Loucy (cell line): ENCODE results near the gene CHRNA9.

Experiments used
- H2AFZ ChIP-seq: fragments of 200-600 bp; sonication (generic); 2 replicates; pipeline ENCODE4 v1.6.0; 2016; ENCODE audit warnings: antibody characterized with exemption, mild to moderate bottlenecking, low read length, moderate library complexity
- H3F3A ChIP-seq: fragments of 200-600 bp; 2 replicates; pipeline ENCODE4 v1.6.0; 2016; ENCODE audit warnings: antibody characterized with exemption, low read depth, mild to moderate bottlenecking
- H3K27me3 ChIP-seq: fragments of 200-600 bp; sonication (generic); 2 replicates; pipeline ENCODE4 v1.6.1; 2014; ENCODE audit warnings: low read length, mild to moderate bottlenecking; ENCODE audit not compliant: insufficient read depth, poor library complexity, severe bottlenecking
- H3K36me3 ChIP-seq: fragments of 200-600 bp; sonication (generic); 2 replicates; pipeline ENCODE4 v1.6.1; 2016; ENCODE audit warnings: low read length; ENCODE audit not compliant: insufficient read depth
- H3K4me1 ChIP-seq: fragments of 200-600 bp; sonication (generic); 2 replicates; pipeline ENCODE4 v1.5.1; 2014; ENCODE audit warnings: low read length, mild to moderate bottlenecking; ENCODE audit not compliant: insufficient read depth, poor library complexity, severe bottlenecking
- H3K4me2 ChIP-seq: fragments of 200-600 bp; sonication (generic); 2 replicates; pipeline ENCODE4 v1.6.0; 2014; ENCODE audit warnings: antibody characterized with exemption, low read length, low read depth, mild to moderate bottlenecking; ENCODE audit not compliant: poor library complexity, severe bottlenecking
- H3K4me3 ChIP-seq: fragments of 200-600 bp; sonication (generic); 2 replicates; pipeline ENCODE4 v1.5.1; 2014; ENCODE audit warnings: low read length, mild to moderate bottlenecking, mixed read lengths; ENCODE audit not compliant: poor library complexity, severe bottlenecking
- H3K79me2 ChIP-seq: fragments of 200-600 bp; sonication (generic); 2 replicates; pipeline ENCODE4 v1.6.1; 2014; ENCODE audit warnings: low read length; ENCODE audit not compliant: insufficient read depth
- H3K9ac ChIP-seq: fragments of 200-600 bp; sonication (generic); 2 replicates; pipeline ENCODE4 v1.6.0; 2014; ENCODE audit warnings: mild to moderate bottlenecking, low read depth, low read length, moderate library complexity; ENCODE audit not compliant: poor library complexity, severe bottlenecking
- H3K9me2 ChIP-seq: fragments of 200-600 bp; sonication (generic); replicated peaks from 2 replicates; pipeline ENCODE4 v1.6.1; 2016; ENCODE audit warnings: low read depth, low read length, mixed read lengths
- H3K9me3 ChIP-seq: fragments of 200-600 bp; sonication (generic); 2 replicates; pipeline ENCODE4 v1.6.1; 2014; ENCODE audit warnings: mild to moderate bottlenecking, antibody characterized with exemption, low read length, low read depth; ENCODE audit not compliant: insufficient read depth
- H4K20me1 ChIP-seq: fragments of 200-600 bp; sonication (generic); 2 replicates; pipeline ENCODE4 v1.6.0; 2014; ENCODE audit warnings: antibody characterized with exemption, low read length, mild to moderate bottlenecking; ENCODE audit not compliant: insufficient read depth, poor library complexity, severe bottlenecking
- CTCF ChIP-seq: fragments of 200-600 bp; sonication (generic); conservative IDR thresholded peaks from 2 replicates; pipeline ENCODE4 v1.5.1; 2014; ENCODE audit warnings: mild to moderate bottlenecking, antibody characterized with exemption, low read length
- EZH2phosphoT487 ChIP-seq: fragments of 200-600 bp; IDR thresholded peaks from 2 replicates; pipeline ENCODE4 v1.6.1; 2018; ENCODE audit warnings: antibody characterized with exemption, mild to moderate bottlenecking, moderate library complexity, borderline replicate concordance

Gene CHRNA9

GRCh38 chr4:40328383-40328782 lies 6.8 kb upstream of the CHRNA9 start:
- no peaks in the 10 kb centered on the region for H3K36me3 ChIP-seq
- no peaks in the 10 kb centered on the region for H3K9me3 ChIP-seq
- peaks cover 11% of the 10 kb centered on the region for H3K4me1 ChIP-seq
- H2AFZ ChIP-seq, result no peak overlapping the region
- H3K9ac ChIP-seq, result no peak overlapping the region
- no peaks in the 10 kb centered on the region for H3F3A ChIP-seq
- TF ChIP-seq EZH2phosphoT487 (no peak), CTCF (no peak)
- no peaks in the 10 kb centered on the region for H4K20me1 ChIP-seq
- H3K4me3 ChIP-seq, result no peak overlapping the region
- no peaks in the 10 kb centered on the region for H3K9me2 ChIP-seq
- H3K4me2 ChIP-seq, result no peak overlapping the region
- H3K27me3 ChIP-seq, result no peaks in the 10 kb centered on the region
- no peaks in the 10 kb centered on the region for H3K79me2 ChIP-seq

GRCh38 chr4:40329805-40330204 lies 5.3 kb upstream of the CHRNA9 start:
- no peaks in the 10 kb centered on the region for H3K27me3 ChIP-seq
- H2AFZ ChIP-seq, result no peak overlapping the region
- peaks cover 11% of the 10 kb centered on the region for H3K4me1 ChIP-seq

GRCh38 chr4:40330536-40330935 lies 4.6 kb upstream of the CHRNA9 start:
- no peaks in the 10 kb centered on the region for H3F3A ChIP-seq

More at GRCh38 chr4:40329805-40330204, 5.3 kb upstream of the CHRNA9 start:
- Histone ChIP-seq H3K9ac (no peak overlapping the region), H3K79me2 (no peaks in the 10 kb centered on the region), H3K9me2 (no peaks in the 10 kb centered on the region), H3F3A (no peaks in the 10 kb centered on the region), H3K4me2 (no peak overlapping the region), H3K9me3 (no peaks in the 10 kb centered on the region), H3K4me3 (no peak overlapping the region), H3K36me3 (no peaks in the 10 kb centered on the region), H4K20me1 (no peaks in the 10 kb centered on the region)
- TF ChIP-seq EZH2phosphoT487 (no peak), CTCF (no peak)

More at GRCh38 chr4:40330536-40330935, 4.6 kb upstream of the CHRNA9 start:
- Histone ChIP-seq H4K20me1 (no peaks in the 10 kb centered on the region), H3K4me3 (no peak overlapping the region), H3K27me3 (no peaks in the 10 kb centered on the region), H3K9ac (no peak overlapping the region), H2AFZ (no peak overlapping the region), H3K36me3 (no peaks in the 10 kb centered on the region), H3K9me2 (no peaks in the 10 kb centered on the region), H3K79me2 (no peaks in the 10 kb centered on the region), H3K4me2 (no peak overlapping the region), H3K4me1 (peaks cover 7% of the 10 kb centered on the region), H3K9me3 (no peaks in the 10 kb centered on the region)
- no peak for TF ChIP-seq CTCF
- no peak for TF ChIP-seq EZH2phosphoT487
